KMS-11 (cell line): ENCODE results near the gene PRDM8.
"Not testable (repeated sequence)": the region's sequence is repeated elsewhere in the genome, so short reads cannot be mapped to it uniquely, and the experiment has no call there.

Experiments
- H2AFZ ChIP-seq: fragments of 200-600 bp; sonication (generic); 2 replicates; pipeline ENCODE4 v1.6.1; 2016; ENCODE audit warnings: antibody characterized with exemption, mixed run types, low read depth
- H3K27ac ChIP-seq: fragments of 200-600 bp; sonication (generic); 2 replicates; pipeline ENCODE4 v1.6.1; 2016; ENCODE audit warnings: mild to moderate bottlenecking, mixed run types
- H3K27me3 ChIP-seq: fragments of 200-600 bp; sonication (generic); 2 replicates; pipeline ENCODE4 v1.6.1; 2017; ENCODE audit warnings: mild to moderate bottlenecking, low read depth, mixed run types, moderate library complexity; ENCODE audit not compliant: insufficient read depth
- H3K36me3 ChIP-seq: fragments of 200-600 bp; sonication (generic); 2 replicates; pipeline ENCODE4 v1.6.1; 2017; ENCODE audit warnings: mild to moderate bottlenecking, mixed run types; ENCODE audit not compliant: insufficient read depth
- H3K4me1 ChIP-seq: fragments of 200-600 bp; sonication (generic); 2 replicates; pipeline ENCODE4 v1.6.1; 2016; ENCODE audit warnings: mild to moderate bottlenecking, low read depth, mixed run types; ENCODE audit not compliant: poor library complexity, severe bottlenecking
- H3K4me2 ChIP-seq: fragments of 200-600 bp; sonication (generic); 2 replicates; pipeline ENCODE4 v1.7.0; 2016; ENCODE audit warnings: mild to moderate bottlenecking, mixed run types
- H3K4me3 ChIP-seq: fragments of 200-600 bp; sonication (generic); IDR thresholded peaks from 2 replicates; pipeline ENCODE4 v1.6.1; 2017; ENCODE audit warnings: low read depth, low read length, mixed read lengths; ENCODE audit not compliant: insufficient read depth
- H3K79me2 ChIP-seq: fragments of 200-600 bp; sonication (generic); 2 replicates; pipeline ENCODE4 v1.6.1; 2016; ENCODE audit warnings: low read depth, mixed run types; ENCODE audit not compliant: insufficient read depth
- H3K9ac ChIP-seq: fragments of 200-600 bp; sonication (generic); 2 replicates; pipeline ENCODE4 v1.6.1; 2016; ENCODE audit warnings: mild to moderate bottlenecking, mixed run types
- H4K20me1 ChIP-seq: fragments of 200-600 bp; sonication (generic); 2 replicates; pipeline ENCODE4 v1.6.1; 2016; ENCODE audit warnings: mild to moderate bottlenecking, mixed run types; ENCODE audit not compliant: insufficient read depth
- TF ChIP-seq, protein P1 (sequence below): fragments of 200-600 bp; sonication (generic); conservative IDR thresholded peaks from 2 replicates; pipeline ENCODE4 v1.6.1; 2017; ENCODE audit warnings: low read depth, mild to moderate bottlenecking, antibody characterized with exemption, low read length, moderate library complexity, mixed read lengths

The PRDM8 gene

GRCh38 chr4:80173401-80173800, 23.9 kb upstream of the PRDM8 start:
- H3K4me2 ChIP-seq, result no peak overlapping the region
- no peak overlapping the region for H2AFZ ChIP-seq
- H3K4me3 ChIP-seq, result no peak overlapping the region
- H3K9ac ChIP-seq, result no peak overlapping the region
- H3K79me2 ChIP-seq, result no peaks in the 10 kb centered on the region
- H3K36me3 ChIP-seq, result no peaks in the 10 kb centered on the region
- no peak overlapping the region for H3K27ac ChIP-seq
- H4K20me1 ChIP-seq, result no peaks in the 10 kb centered on the region
- TF ChIP-seq, protein P1, sequence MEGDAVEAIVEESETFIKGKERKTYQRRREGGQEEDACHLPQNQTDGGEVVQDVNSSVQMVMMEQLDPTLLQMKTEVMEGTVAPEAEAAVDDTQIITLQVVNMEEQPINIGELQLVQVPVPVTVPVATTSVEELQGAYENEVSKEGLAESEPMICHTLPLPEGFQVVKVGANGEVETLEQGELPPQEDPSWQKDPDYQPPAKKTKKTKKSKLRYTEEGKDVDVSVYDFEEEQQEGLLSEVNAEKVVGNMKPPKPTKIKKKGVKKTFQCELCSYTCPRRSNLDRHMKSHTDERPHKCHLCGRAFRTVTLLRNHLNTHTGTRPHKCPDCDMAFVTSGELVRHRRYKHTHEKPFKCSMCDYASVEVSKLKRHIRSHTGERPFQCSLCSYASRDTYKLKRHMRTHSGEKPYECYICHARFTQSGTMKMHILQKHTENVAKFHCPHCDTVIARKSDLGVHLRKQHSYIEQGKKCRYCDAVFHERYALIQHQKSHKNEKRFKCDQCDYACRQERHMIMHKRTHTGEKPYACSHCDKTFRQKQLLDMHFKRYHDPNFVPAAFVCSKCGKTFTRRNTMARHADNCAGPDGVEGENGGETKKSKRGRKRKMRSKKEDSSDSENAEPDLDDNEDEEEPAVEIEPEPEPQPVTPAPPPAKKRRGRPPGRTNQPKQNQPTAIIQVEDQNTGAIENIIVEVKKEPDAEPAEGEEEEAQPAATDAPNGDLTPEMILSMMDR, result no peak
- no peaks in the 10 kb centered on the region for H3K4me1 ChIP-seq
- H3K27me3 ChIP-seq, result no peaks in the 10 kb centered on the region

- TF ChIP-seq, protein P1, result no peak
- Histone ChIP-seq H3K36me3 (no peaks in the 10 kb centered on the region), H4K20me1 (no peaks in the 10 kb centered on the region), H3K4me1 (no peaks in the 10 kb centered on the region), H2AFZ (no peak overlapping the region), H3K4me2 (no peak overlapping the region), H3K4me3 (no peak overlapping the region), H3K27ac (no peak overlapping the region), H3K27me3 (no peaks in the 10 kb centered on the region), H3K79me2 (no peaks in the 10 kb centered on the region), H3K9ac (no peak overlapping the region)
Observed at GRCh38 chr4:80173841-80174240, 23.5 kb upstream of the PRDM8 start.

- H2AFZ ChIP-seq, H3K27me3 ChIP-seq, H3K36me3 ChIP-seq, H3K79me2 ChIP-seq, H4K20me1 ChIP-seq, H3K4me2 ChIP-seq, H3K27ac ChIP-seq, H3K4me1 ChIP-seq, H3K9ac ChIP-seq, H3K4me3 ChIP-seq: not testable (repeated sequence)
Observed at GRCh38 chr4:80177793-80178192, 19.5 kb upstream of the PRDM8 start.

GRCh38 chr4:80178964-80179363, 18.3 kb upstream of the PRDM8 start:
- H3K4me1 ChIP-seq, result no peaks in the 10 kb centered on the region
- no peaks in the 10 kb centered on the region for H3K27me3 ChIP-seq
- TF ChIP-seq, protein P1, result no peak

GRCh38 chr4:80179637-80180161, 17.6 kb upstream of the PRDM8 start:
- Histone ChIP-seq H3K36me3 (no peaks in the 10 kb centered on the region), H3K4me1 (no peaks in the 10 kb centered on the region), H3K27ac (no peak overlapping the region), H3K4me2 (no peak overlapping the region), H3K9ac (no peak overlapping the region), H4K20me1 (no peaks in the 10 kb centered on the region), H3K27me3 (no peaks in the 10 kb centered on the region), H3K79me2 (no peaks in the 10 kb centered on the region), H3K4me3 (no peak overlapping the region), H2AFZ (no peak overlapping the region)
- TF ChIP-seq, protein P1, result no peak

More at GRCh38 chr4:80178964-80179363, 18.3 kb upstream of the PRDM8 start:
- H3K27ac ChIP-seq, result no peak overlapping the region
- no peaks in the 10 kb centered on the region for H3K36me3 ChIP-seq
- no peak overlapping the region for H3K4me3 ChIP-seq
- H4K20me1 ChIP-seq, result no peaks in the 10 kb centered on the region
- H2AFZ ChIP-seq, result no peak overlapping the region
- no peak overlapping the region for H3K9ac ChIP-seq
- no peaks in the 10 kb centered on the region for H3K79me2 ChIP-seq
- H3K4me2 ChIP-seq, result no peak overlapping the region
